DND-41 (cell line): ENCODE results near the gene TM9SF3.

Experiments
- ATAC-seq: fragments of 200-7000 bp; cut with Tn5 transposase; 3 replicates; pipeline ENCODE4 v1.9.1; 2021; ENCODE audit warnings: low read depth; ENCODE audit not compliant: insufficient read depth
- DNase-seq: peaks from one replicate; pipeline ENCODE4 v3.0.0-alpha.2; 2020
- H2AFZ ChIP-seq: 2 replicates; pipeline ENCODE4 v1.6.0; 2012; ENCODE audit warnings: low read depth, low read length
- H3K27ac ChIP-seq: 2 replicates; pipeline ENCODE4 v1.5.1; 2012; ENCODE audit warnings: low read length, inconsistent platforms
- H3K27me3 ChIP-seq: fragments of 200-600 bp; sonication (generic); 2 replicates; pipeline ENCODE4 v1.6.0; 2012; ENCODE audit warnings: low read length, mild to moderate bottlenecking, inconsistent platforms; ENCODE audit not compliant: insufficient read depth, poor library complexity
- H3K36me3 ChIP-seq: 2 replicates; pipeline ENCODE4 v1.5.1; 2012; ENCODE audit warnings: low read length, inconsistent platforms; ENCODE audit not compliant: insufficient read depth
- H3K4me1 ChIP-seq: 2 replicates; pipeline ENCODE4 v1.5.1; 2012; ENCODE audit warnings: mild to moderate bottlenecking, low read length; ENCODE audit not compliant: insufficient read depth
- H3K4me2 ChIP-seq: 2 replicates; pipeline ENCODE4 v1.6.0; 2012; ENCODE audit warnings: mild to moderate bottlenecking, moderate library complexity, low read length, inconsistent platforms; ENCODE audit not compliant: insufficient read depth
- H3K4me3 ChIP-seq, 2 experiments: fragments of 200-600 bp in 1 of 2; shearing (Covaris generic) in 1 of 2; 2 replicates each; pipeline ENCODE4 v1.5.1; 2012 to 2016; ENCODE audit warnings: inconsistent platforms in 2 of 2, low read length in 2 of 2, mild to moderate bottlenecking in 2 of 2, low read depth in 1 of 2, moderate library complexity in 1 of 2
- H3K79me2 ChIP-seq: 2 replicates; pipeline ENCODE4 v1.6.0; 2012; ENCODE audit warnings: low read length, inconsistent platforms; ENCODE audit not compliant: insufficient read depth
- H3K9ac ChIP-seq: 2 replicates; pipeline ENCODE4 v1.6.0; 2012; ENCODE audit warnings: low read depth, mild to moderate bottlenecking, inconsistent platforms, low read length, moderate library complexity
- H3K9me3 ChIP-seq: 2 replicates; pipeline ENCODE4 v1.5.1; 2012; ENCODE audit warnings: low read length, moderate library complexity, mild to moderate bottlenecking, inconsistent platforms; ENCODE audit not compliant: insufficient read depth, severe bottlenecking
- H4K20me1 ChIP-seq: 2 replicates; pipeline ENCODE4 v1.6.0; 2012; ENCODE audit warnings: low read length; ENCODE audit not compliant: insufficient read depth
- CTCF ChIP-seq: IDR thresholded peaks from 2 replicates; pipeline ENCODE4 v1.5.1; 2012; ENCODE audit warnings: borderline replicate concordance, low read length, moderate library complexity, mild to moderate bottlenecking; ENCODE audit not compliant: poor library complexity, severe bottlenecking; ENCODE audit errors: extremely low read depth
- EZH2 ChIP-seq: IDR thresholded peaks from 3 replicates; pipeline ENCODE4 v1.6.1; 2012; ENCODE audit warnings: borderline replicate concordance, low read depth, mild to moderate bottlenecking, moderate library complexity, low read length, inconsistent platforms; ENCODE audit not compliant: severe bottlenecking

Gene TM9SF3

GRCh38 chr10:96619796-96620773, 33.3 kb upstream of the TM9SF3 start:
- no peaks in the 10 kb centered on the region for H3K79me2 ChIP-seq
- no peak overlapping the region for H3K4me2 ChIP-seq
- no peak for ATAC-seq
- H3K9me3 ChIP-seq: no peaks in the 10 kb centered on the region
- no peaks in the 10 kb centered on the region for H3K36me3 ChIP-seq
- H3K4me3 ChIP-seq: no peak overlapping the region
- no peaks in the 10 kb centered on the region for H3K27me3 ChIP-seq
- no peak overlapping the region for H2AFZ ChIP-seq
- no peaks in the 10 kb centered on the region for H3K4me1 ChIP-seq
- no peak for TF ChIP-seq EZH2
- TF ChIP-seq CTCF: no peak
- no peak overlapping the region for H3K27ac ChIP-seq
- no peaks in the 10 kb centered on the region for H4K20me1 ChIP-seq
- no peak overlapping the region for H3K9ac ChIP-seq
- DNase-seq: no peak

GRCh38 chr10:96619120-96619519, 32.3 kb upstream of the TM9SF3 start:
- Histone ChIP-seq H3K4me3 (no peak overlapping the region), H4K20me1 (no peaks in the 10 kb centered on the region)
- no peak for ATAC-seq

GRCh38 chr10:96618653-96619052, 31.8 kb upstream of the TM9SF3 start:
- Histone ChIP-seq H3K4me2 (no peak overlapping the region), H3K27ac (no peak overlapping the region), H2AFZ (no peak overlapping the region), H3K79me2 (no peaks in the 10 kb centered on the region), H3K9ac (no peak overlapping the region), H3K9me3 (no peaks in the 10 kb centered on the region), H4K20me1 (no peaks in the 10 kb centered on the region), H3K4me1 (no peaks in the 10 kb centered on the region), H3K36me3 (no peaks in the 10 kb centered on the region), H3K27me3 (no peaks in the 10 kb centered on the region), H3K4me3 (no peak overlapping the region)
- DNase-seq: no peak
- TF ChIP-seq EZH2 (no peak), CTCF (no peak)
- ATAC-seq: no peak

More at GRCh38 chr10:96619120-96619519, 32.3 kb upstream of the TM9SF3 start:
- TF ChIP-seq CTCF (no peak), EZH2 (no peak)
- Histone ChIP-seq H3K79me2 (no peaks in the 10 kb centered on the region), H3K4me2 (no peak overlapping the region), H3K27me3 (no peaks in the 10 kb centered on the region), H3K9ac (no peak overlapping the region), H3K36me3 (no peaks in the 10 kb centered on the region), H3K9me3 (no peaks in the 10 kb centered on the region), H3K27ac (no peak overlapping the region), H2AFZ (no peak overlapping the region), H3K4me1 (no peaks in the 10 kb centered on the region)
- no peak for DNase-seq
